GM12878 (cell line): ENCODE results near the gene RAB3C. TPM values are rescaled to one million over a fixed set of nuclear protein-coding genes. Genes with fewer than 3 reads are reported as not detected.

Experiments used
- BCL11A ChIP-seq: IDR thresholded peaks from 2 replicates; pipeline ENCODE4 v1.6.1; 2011; ENCODE audit warnings: low read depth, low read length
- BCLAF1 ChIP-seq: fragments of 450-650 bp; IDR thresholded peaks from 2 replicates; pipeline ENCODE4 v1.6.1; 2017; ENCODE audit warnings: antibody characterized with exemption, mild to moderate bottlenecking, moderate library complexity
- ESRRA ChIP-seq: IDR thresholded peaks from 2 replicates; pipeline ENCODE4 v1.6.1; 2012; ENCODE audit warnings: mild to moderate bottlenecking, low read length, improper control_type of control experiment
- MXI1 ChIP-seq: fragments of 150-350 bp; IDR thresholded peaks from 2 replicates; pipeline ENCODE4 v1.6.1; 2011; ENCODE audit warnings: low read depth, mild to moderate bottlenecking, inconsistent platforms, low read length, improper control_type of control experiment
- RUNX3 ChIP-seq: IDR thresholded peaks from 2 replicates; pipeline ENCODE4 v1.6.1; 2012; ENCODE audit warnings: low read length, inconsistent platforms
- SIX5 ChIP-seq: IDR thresholded peaks from 2 replicates; pipeline ENCODE4 v1.6.1; 2011; ENCODE audit warnings: mild to moderate bottlenecking, low read depth, low read length, moderate library complexity; ENCODE audit not compliant: severe bottlenecking
- STAT1 ChIP-seq: fragments of 450-650 bp; conservative IDR thresholded peaks from 2 replicates; pipeline ENCODE4 v1.6.1; 2014; ENCODE audit warnings: antibody characterized with exemption, mild to moderate bottlenecking
- ZBED1 ChIP-seq: IDR thresholded peaks from 2 replicates; pipeline ENCODE4 v1.6.1; 2016; ENCODE audit warnings: borderline replicate concordance
- ZBTB33 ChIP-seq: fragments of 450-650 bp; IDR thresholded peaks from 2 replicates; pipeline ENCODE4 v1.6.1; 2017; ENCODE audit warnings: mild to moderate bottlenecking
- ZNF622 ChIP-seq: fragments of 450-650 bp; IDR thresholded peaks from 2 replicates; pipeline ENCODE4 v1.6.1; 2017; ENCODE audit warnings: mild to moderate bottlenecking, inconsistent platforms
- polyA plus RNA-seq, 11 experiments: library from polyadenylated mRNA; depleted of rRNA in 4 of 11; unstranded in 6 of 11; stranded (reverse) in 5 of 11; fragments of >200 nt; fragmentation: Nextera tagmentation in 4 of 11; fragmentation: Illumina TruSeq in 1 of 11; extraction: Ambion mirVana in 4 of 11; extraction: Trizol in 1 of 11; gene quantifications; 1 replicate in 1 of 11; 2 replicates in 10 of 11; pipeline versions ENCODE4 v1.2.1 to v1.2.3, GENCODE V29; 2011 to 2016; ENCODE audit warnings: inconsistent platforms in 2 of 11, missing spikeins in 2 of 11, low read depth in 1 of 11
- total RNA-seq, 4 experiments: library from RNA; depleted of rRNA in 3 of 4; stranded (reverse); fragments of >200 nt in 3 of 4; fragmentation: Illumina TruSeq in 1 of 4; extraction: Trizol in 1 of 4; gene quantifications; 2 replicates each; pipeline versions ENCODE4 v1.2.1 to v1.2.3, GENCODE V29; 2013 to 2021

Gene RAB3C
- total and polyA plus RNA-seq, 10 of the 15 experiments (the other 5 are each of a cell fraction or from before 2014, with no cell fraction given) = not detected

- TF ChIP-seq STAT1 = no peak
- TF ChIP-seq ZNF622 = no peak
- no peak for TF ChIP-seq MXI1
- TF ChIP-seq ESRRA = no peak
- no peak for TF ChIP-seq BCLAF1
- TF ChIP-seq ZBTB33 = no peak
- TF ChIP-seq SIX5 = no peak
- no peak for TF ChIP-seq RUNX3
- no peak for TF ChIP-seq BCL11A
- TF ChIP-seq ZBED1 = no peak
These were observed 315.7 kb downstream of the RAB3C start (continued) for GRCh38 chr5:58898538-58898937.
